Activated CD8-positive, alpha-beta memory T cell treated with anti-CD3 and anti-CD28 coated beads, Interleukin-2, amount 50 U/mL, for 1 hour (primary cell): ENCODE results near the gene ALDH1A1.

ENCODE experiments used
- DNase-seq: peaks from one replicate; pipeline ENCODE4 v3.0.0-alpha.2; 2020; ENCODE audit errors: extremely low read depth

ALDH1A1 gene

GRCh38 chr9:72917892-72918509 lies 34.9 kb downstream of the ALDH1A1 start:
- no peak for DNase-seq

- DNase-seq: no peak
Measured at GRCh38 chr9:72915659-72916058, 37.2 kb downstream of the ALDH1A1 start.

GRCh38 chr9:72914750-72915149 lies 38.1 kb downstream of the ALDH1A1 start:
- DNase-seq: no peak

- no peak for DNase-seq
Measured at GRCh38 chr9:72913382-72914009, 39.4 kb downstream of the ALDH1A1 start.

- no peak for DNase-seq
Measured at GRCh38 chr9:72912476-72913381, 40.1 kb downstream of the ALDH1A1 start.

GRCh38 chr9:72911816-72912215 lies 41.0 kb downstream of the ALDH1A1 start:
- DNase-seq: no peak

- no peak for DNase-seq
Measured at GRCh38 chr9:72911247-72911775, 41.5 kb downstream of the ALDH1A1 start.

- DNase-seq: no peak
Measured at GRCh38 chr9:72909428-72909827, 43.4 kb downstream of the ALDH1A1 start.

- DNase-seq: no peak
Measured at GRCh38 chr9:72907421-72907820, 45.4 kb downstream of the ALDH1A1 start.

GRCh38 chr9:72906810-72907209 lies 46.0 kb downstream of the ALDH1A1 start:
- DNase-seq: no peak

GRCh38 chr9:72905514-72906480 lies 47.1 kb downstream of the ALDH1A1 start:
- DNase-seq: no peak

GRCh38 chr9:72904267-72905093 lies 48.4 kb downstream of the ALDH1A1 start:
- DNase-seq: no peak

- DNase-seq: no peak
Measured at GRCh38 chr9:72903103-72903502, 49.8 kb downstream of the ALDH1A1 start.

GRCh38 chr9:72902268-72902667 lies 50.6 kb downstream of the ALDH1A1 start:
- DNase-seq: no peak

- no peak for DNase-seq
Measured at GRCh38 chr9:72899734-72900477, 52.9 kb downstream of the ALDH1A1 start.

- DNase-seq: no peak
Measured at GRCh38 chr9:72898784-72899733, 53.8 kb downstream of the ALDH1A1 start.

- no peak for DNase-seq
Measured at GRCh38 chr9:72898360-72898759, 54.5 kb downstream of the ALDH1A1 start.

- no peak for DNase-seq
Measured at GRCh38 chr9:72897069-72897649, 55.7 kb downstream of the ALDH1A1 start.
